Fibroblast of villous mesenchyme (primary cell): ENCODE measurements around the gene TMEM201. TPM values are rescaled to one million over a fixed set of nuclear protein-coding genes. Genes with fewer than 3 reads are reported as not detected.

ENCODE experiments used
- DNase-seq: peaks from one replicate; pipeline ENCODE4 v3.0.0-alpha.2; 2010; ENCODE audit warnings: low read depth
- H3K4me3 ChIP-seq: 2 replicates; pipeline ENCODE4 v1.5.1; 2011; ENCODE audit warnings: low read depth, mild to moderate bottlenecking, low read length
- CTCF ChIP-seq: IDR thresholded peaks from 2 replicates; pipeline ENCODE4 v1.5.1; 2012; ENCODE audit warnings: low read depth, mild to moderate bottlenecking, low read length; ENCODE audit not compliant: insufficient read depth
- total RNA-seq: library from RNA; depleted of rRNA; stranded (reverse); fragments of >200 nt; gene quantifications from 2 replicates; pipeline ENCODE4 v1.2.3, GENCODE V29; 2012

TMEM201 gene
- total RNA-seq, 1 donor = 6.9 TPM

GRCh38 chr1:9549955-9550546 is 38.7 kb upstream of the TMEM201 start:
- TF ChIP-seq CTCF = no peak
- DNase-seq = no peak

GRCh38 chr1:9551984-9552383 is 36.7 kb upstream of the TMEM201 start:
- H3K4me3 ChIP-seq = no peak overlapping the region
- no peak for TF ChIP-seq CTCF
- DNase-seq = no peak

More at GRCh38 chr1:9549955-9550546, 38.7 kb upstream of the TMEM201 start:
- no peak overlapping the region for H3K4me3 ChIP-seq

GRCh38 chr1:9553736-9554144 is 35.0 kb upstream of the TMEM201 start:
- no peak for DNase-seq
- TF ChIP-seq CTCF = no peak
- H3K4me3 ChIP-seq = no peak overlapping the region

- H3K4me3 ChIP-seq = no peak overlapping the region
- no peak for TF ChIP-seq CTCF
- no peak for DNase-seq
These were observed 32.8 kb upstream of the TMEM201 start for GRCh38 chr1:9555942-9556341.

- no peak for TF ChIP-seq CTCF
- no peak for DNase-seq
- no peak overlapping the region for H3K4me3 ChIP-seq
These were observed 31.1 kb upstream of the TMEM201 start for GRCh38 chr1:9557624-9558023.

GRCh38 chr1:9558271-9558945 is 30.3 kb upstream of the TMEM201 start:
- no peak for DNase-seq
- H3K4me3 ChIP-seq = no peak overlapping the region
- no peak for TF ChIP-seq CTCF
